ENCODE measurements around the gene SLTM. TPM values are rescaled to one million over a fixed set of nuclear protein-coding genes. Genes with fewer than 3 reads are reported as not detected.
"Not testable (repeated sequence)": the region's sequence is repeated elsewhere in the genome, so short reads cannot be mapped to it uniquely, and the experiment has no call there.

Gene SLTM
- total RNA-seq, 2 donors from 2014 or later: 174 to 209 TPM

DNA sequence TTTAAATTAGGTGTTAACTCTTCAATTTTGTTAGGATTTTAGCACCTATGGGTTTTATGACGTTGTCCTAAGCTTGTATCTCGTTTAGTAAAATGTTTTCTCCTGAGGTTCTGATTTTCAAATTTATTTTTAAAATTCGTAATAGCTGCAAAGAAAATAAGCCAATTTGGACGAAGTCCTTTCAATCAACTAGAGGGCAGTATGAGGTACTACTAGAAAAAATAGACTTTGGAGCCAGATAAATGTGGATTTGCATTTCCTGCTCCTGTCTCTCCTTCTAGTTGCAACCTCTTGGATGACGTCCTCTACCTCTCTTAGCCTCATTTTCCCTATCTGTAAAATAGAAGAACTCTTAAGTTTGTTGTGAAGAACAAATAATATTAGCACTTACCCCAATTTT lies 81.1 kb downstream of the SLTM start:
- DNase-seq (no peak), ATAC-seq (no peak)
- peaks cover 11% of the 10 kb centered on the region for H3K36me3 Mint-ChIP-seq (ENCODE audit: low read depth)
- H3K9me3 ChIP-seq (ENCODE audit: control insufficient read depth, low read length, poor library complexity, severe bottlenecking): no peaks in the 10 kb centered on the region
- no peaks in the 10 kb centered on the region for H3K27me3 Mint-ChIP-seq
- no peaks in the 10 kb centered on the region for H3K4me1 Mint-ChIP-seq
- H3K4me3 Mint-ChIP-seq: no peak overlapping the region
- no peak overlapping the region for H3K27ac Mint-ChIP-seq

- H3K36me3 Mint-ChIP-seq (ENCODE audit: low read depth): peaks cover 11% of the 10 kb centered on the region
- not testable (repeated sequence) for H3K27me3 Mint-ChIP-seq; H3K9me3 ChIP-seq (ENCODE audit: control insufficient read depth, low read length, poor library complexity, severe bottlenecking); H3K4me3 Mint-ChIP-seq; ATAC-seq; H3K27ac Mint-ChIP-seq; DNase-seq; H3K4me1 Mint-ChIP-seq
Measured at GRCh38 chr15:58851205-58851604, 82.3 kb downstream of the SLTM start.

GRCh38 chr15:58842713-58843396 lies 90.6 kb downstream of the SLTM start:
- H3K9me3 ChIP-seq (ENCODE audit: control insufficient read depth, low read length, poor library complexity, severe bottlenecking): no peaks in the 10 kb centered on the region
- DNase-seq (no peak), ATAC-seq (no peak)
- Mint-ChIP-seq H3K36me3 (ENCODE audit: low read depth) (peaks cover 7% of the 10 kb centered on the region), H3K4me1 (peaks cover 3% of the 10 kb centered on the region), H3K4me3 (no peak overlapping the region), H3K27me3 (no peaks in the 10 kb centered on the region), H3K27ac (no peak overlapping the region)

DNA sequence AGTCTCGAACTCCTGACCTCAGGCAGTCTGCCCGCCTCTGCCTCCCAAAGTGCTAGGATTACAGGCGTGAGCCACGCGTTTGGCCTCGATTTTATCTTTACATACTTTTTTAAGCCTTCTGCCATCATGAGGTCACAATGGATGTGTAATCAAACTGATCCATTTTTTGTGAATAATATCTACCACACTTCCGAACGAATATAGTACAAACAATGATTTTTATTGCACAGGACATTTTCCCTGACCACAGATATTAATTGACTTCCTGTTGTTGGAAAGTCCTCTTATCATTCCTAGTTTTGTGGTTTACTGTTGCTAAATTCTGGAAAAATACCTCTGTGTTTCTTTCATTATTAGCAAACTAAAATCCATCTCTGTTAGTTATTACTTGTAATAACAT lies 93.4 kb downstream of the SLTM start:
- H3K27ac Mint-ChIP-seq: no peak overlapping the region
- no peaks in the 10 kb centered on the region for H3K36me3 Mint-ChIP-seq (ENCODE audit: low read depth)
- H3K4me1 Mint-ChIP-seq: no peaks in the 10 kb centered on the region
- H3K27me3 Mint-ChIP-seq: no peaks in the 10 kb centered on the region
- H3K4me3 Mint-ChIP-seq: no peak overlapping the region
- H3K9me3 ChIP-seq (ENCODE audit: control insufficient read depth, low read length, poor library complexity, severe bottlenecking): no peaks in the 10 kb centered on the region
- DNase-seq (no peak), ATAC-seq (no peak)

DNA sequence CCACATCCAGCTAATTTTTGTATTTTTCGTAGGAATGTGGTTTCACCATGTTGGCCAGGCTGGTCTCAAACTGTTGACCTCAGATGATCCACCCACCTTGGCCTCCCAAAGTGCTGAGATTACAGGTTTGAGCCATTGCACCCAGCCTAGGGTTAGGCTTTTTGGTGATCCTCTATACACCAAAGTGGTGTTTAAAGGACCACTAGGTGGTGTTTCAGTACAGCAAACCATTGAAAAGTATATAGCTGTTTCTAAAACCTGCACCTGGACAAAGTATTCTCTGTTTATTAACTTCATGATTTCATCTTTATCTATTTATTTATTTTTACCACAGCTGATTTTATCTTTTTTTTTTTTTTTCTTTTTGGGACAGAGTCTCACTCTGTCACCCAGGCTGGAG lies 94.0 kb downstream of the SLTM start:
- DNase-seq: no peak

DNA sequence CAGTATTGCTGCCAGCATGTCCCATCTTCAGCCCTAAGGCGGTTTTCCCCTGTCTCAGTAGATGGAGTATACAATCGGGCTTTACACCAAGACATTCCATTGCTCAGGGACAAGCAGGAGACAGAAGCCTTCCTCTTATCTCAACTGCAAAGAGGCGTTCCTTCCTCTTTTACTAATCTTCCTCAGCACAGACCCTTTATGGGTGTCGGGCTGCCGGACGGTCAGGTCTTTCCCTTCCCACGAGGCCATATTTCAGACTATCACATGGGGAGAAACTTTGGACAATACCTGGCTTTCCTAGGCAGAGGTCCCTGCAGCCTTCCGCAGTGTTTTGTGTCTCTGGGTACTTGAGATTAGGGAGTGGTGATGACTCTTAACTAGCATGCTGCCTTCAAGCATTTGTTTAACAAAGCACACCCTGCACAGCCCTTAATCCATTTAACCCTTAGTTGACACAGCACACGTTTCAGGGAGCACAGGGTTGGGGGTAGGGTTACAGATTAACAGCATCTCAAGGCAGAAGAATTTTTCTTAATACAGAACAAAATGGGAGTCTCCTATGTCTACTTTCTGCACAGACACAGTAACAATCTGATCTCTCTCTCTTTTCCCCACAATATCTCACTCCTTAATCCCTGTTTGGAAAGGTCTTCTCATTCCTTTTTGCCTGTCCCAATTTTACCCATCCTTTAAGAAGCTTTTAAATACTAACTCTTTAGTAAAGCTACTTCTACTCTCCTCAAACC lies 99.6 kb downstream of the SLTM start:
- H3K4me1 Mint-ChIP-seq; H3K36me3 Mint-ChIP-seq (ENCODE audit: low read depth); ATAC-seq; H3K9me3 ChIP-seq (ENCODE audit: control insufficient read depth, low read length, poor library complexity, severe bottlenecking); H3K27ac Mint-ChIP-seq; H3K4me3 Mint-ChIP-seq; H3K27me3 Mint-ChIP-seq; DNase-seq: not testable (repeated sequence)

More for the DNA sequence above, 94.0 kb downstream of the SLTM start:
- no peak overlapping the region for H3K4me3 Mint-ChIP-seq
- H3K27ac Mint-ChIP-seq: no peak overlapping the region
- no peaks in the 10 kb centered on the region for H3K9me3 ChIP-seq (ENCODE audit: control insufficient read depth, low read length, poor library complexity, severe bottlenecking)
- H3K27me3 Mint-ChIP-seq: no peaks in the 10 kb centered on the region
- H3K4me1 Mint-ChIP-seq: no peaks in the 10 kb centered on the region
- H3K36me3 Mint-ChIP-seq (ENCODE audit: low read depth): no peaks in the 10 kb centered on the region
- no peak for ATAC-seq

DNA sequence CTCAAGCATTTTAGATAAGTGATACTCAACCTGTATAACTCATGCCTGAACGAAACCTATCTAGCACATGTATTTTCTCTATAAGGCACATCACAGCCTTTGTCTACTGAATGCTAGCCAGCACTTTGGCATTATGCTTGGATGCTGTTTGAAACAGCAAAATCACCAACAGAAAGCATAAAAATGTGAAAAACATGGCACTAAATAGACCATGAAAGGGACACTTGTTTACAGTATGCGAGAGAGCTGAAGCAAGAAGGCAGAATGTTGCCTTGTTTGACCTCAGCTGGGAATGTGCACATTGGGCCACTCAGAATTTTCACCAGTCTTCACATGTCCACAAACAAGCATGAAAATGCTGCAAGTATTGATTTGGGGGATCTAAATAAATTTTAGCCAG lies 102.9 kb downstream of the SLTM start:
- DNase-seq: no peak
- H3K27ac Mint-ChIP-seq: no peak overlapping the region

More for the DNA sequence above, 102.9 kb downstream of the SLTM start:
- peaks cover 12% of the 10 kb centered on the region for H3K36me3 Mint-ChIP-seq (ENCODE audit: low read depth)
- peaks cover 7% of the 10 kb centered on the region for H3K4me1 Mint-ChIP-seq
- no peak overlapping the region for H3K4me3 Mint-ChIP-seq
- no peak for ATAC-seq
- no peaks in the 10 kb centered on the region for H3K27me3 Mint-ChIP-seq
- no peaks in the 10 kb centered on the region for H3K9me3 ChIP-seq (ENCODE audit: control insufficient read depth, low read length, poor library complexity, severe bottlenecking)

Other genes starting within 250 kb of the SLTM start
- 100 to 1,000 TPM; 137 to 142 TPM for gene ADAM10, start 184.0 kb downstream of the SLTM start, total RNA-seq
- 10 to 100 TPM; 13.3 to 17.9 TPM for gene MINDY2, start 162.4 kb downstream of the SLTM start, total RNA-seq
- 10 to 100 TPM; 41.3 to 41.8 TPM for gene RNF111, start 54.0 kb upstream of the SLTM start, total RNA-seq
- gene CCNB2, start 171.5 kb upstream of the SLTM start, total RNA-seq: under 1 TPM in 1 of 2 donors, not detected in 1; 0.73 TPM

Measured in T-helper 17 cell (primary cell).